GM13977 (cell line): ENCODE results near the gene HTRA1.

Experiments
- DNase-seq: peaks from one replicate; pipeline ENCODE4 v3.0.0; 2012; ENCODE audit warnings: low spot score
- CTCF ChIP-seq: IDR thresholded peaks from 2 replicates; pipeline ENCODE4 v1.5.1; 2012; ENCODE audit warnings: mild to moderate bottlenecking, control low read depth; ENCODE audit not compliant: insufficient read depth; ENCODE audit errors: extremely low read depth, missing control alignments
- in situ Hi-C: fragments of 300-500 bp; cut with MboI; formaldehyde crosslinking; loops from one replicate; pipeline ENCODE4 v1.12.0; 2022; ENCODE audit warnings: low sequenced_read_pairs, low pct_unique_long_range_greater_than_20kb, mixed read lengths, inconsistent platforms; ENCODE audit not compliant: unreplicated experiment

The HTRA1 gene

GRCh38 chr10:122524811-122525210 lies 63.5 kb downstream of the HTRA1 start:
- no peak for DNase-seq
- in situ Hi-C loops = no loop called here
- no peak for TF ChIP-seq CTCF

GRCh38 chr10:122525788-122526187 lies 64.4 kb downstream of the HTRA1 start:
- no peak for DNase-seq
- in situ Hi-C loops = no loop called here
- peak; percentile 18 for TF ChIP-seq CTCF

GRCh38 chr10:122526892-122527291 lies 65.5 kb downstream of the HTRA1 start:
- in situ Hi-C loops = no loop called here
- TF ChIP-seq CTCF = no peak
- no peak for DNase-seq

- no peak for DNase-seq
- in situ Hi-C loops = no loop called here
- TF ChIP-seq CTCF = no peak
Observed at GRCh38 chr10:122530177-122530576, 68.8 kb downstream of the HTRA1 start.

- DNase-seq = no peak
- TF ChIP-seq CTCF = no peak
- in situ Hi-C loops = no loop called here
Observed at GRCh38 chr10:122531261-122531660, 69.9 kb downstream of the HTRA1 start.

- in situ Hi-C loops = no loop called here
- TF ChIP-seq CTCF = no peak
- no peak for DNase-seq
Observed at GRCh38 chr10:122531939-122532338, 70.6 kb downstream of the HTRA1 start.
